ENCODE results near the gene MEF2C. TPM values are rescaled to one million over a fixed set of nuclear protein-coding genes. Genes with fewer than 3 reads are reported as not detected.

The MEF2C gene
- polyA plus RNA-seq, 1 donor from 2014 or later, result 30.2 TPM

- no peak for TF ChIP-seq RAD21 (conservative IDR thresholded peaks at IDR 0.05)
- peak; percentile 17 for TF ChIP-seq POLR2AphosphoS5 (IDR thresholded peaks at IDR 0.05)
- Histone ChIP-seq H3K36me3 (ENCODE audit: insufficient read depth, low read length) (no peaks in the 10 kb centered on the region), H3K27ac (ENCODE audit: low read length) (peak overlapping the region; percentile 100), H2AFZ (ENCODE audit: low read depth, low read length) (no peak overlapping the region), H3K9ac (ENCODE audit: low read length) (peak overlapping the region; percentile 96), H3K9me3 (ENCODE audit: low read length) (no peaks in the 10 kb centered on the region), H3K27me3 (ENCODE audit: insufficient read depth, low read depth, low read length) (peaks cover 19% of the 10 kb centered on the region), H4K20me1 (ENCODE audit: insufficient read depth) (no peaks in the 10 kb centered on the region), H3K4me2 (ENCODE audit: low read length) (peak overlapping the region; percentile 73), H3F3A (ENCODE audit: insufficient read depth, low read length, poor library complexity, severe bottlenecking) (peaks cover 13% of the 10 kb centered on the region), H3K4me3 (ENCODE audit: low read length) (peak overlapping the region; percentile 82), H3K9me2 (ENCODE audit: insufficient read depth, low read length) (no peaks in the 10 kb centered on the region), H3K79me2 (replicated peaks; ENCODE audit: insufficient read depth, low read length) (peaks cover 86% of the 10 kb centered on the region)
These were observed 201.7 kb downstream of the MEF2C start for GRCh38 chr5:88681211-88681803.

- Histone ChIP-seq H3K27me3 (ENCODE audit: insufficient read depth, low read depth, low read length) (peaks cover 11% of the 10 kb centered on the region), H3K9ac (ENCODE audit: low read length) (peak overlapping the region; percentile 96), H3K27ac (ENCODE audit: low read length) (peak overlapping the region; percentile 100), H3K9me2 (ENCODE audit: insufficient read depth, low read length) (no peaks in the 10 kb centered on the region), H3K9me3 (ENCODE audit: low read length) (no peaks in the 10 kb centered on the region), H3K36me3 (ENCODE audit: insufficient read depth, low read length) (no peaks in the 10 kb centered on the region), H3K79me2 (replicated peaks; ENCODE audit: insufficient read depth, low read length) (peaks cover 82% of the 10 kb centered on the region), H3K4me3 (ENCODE audit: low read length) (peak overlapping the region; percentile 82), H3K4me2 (ENCODE audit: low read length) (peak overlapping the region; percentile 93), H3F3A (ENCODE audit: insufficient read depth, low read length, poor library complexity, severe bottlenecking) (peaks cover 8% of the 10 kb centered on the region), H2AFZ (ENCODE audit: low read depth, low read length) (no peak overlapping the region), H4K20me1 (ENCODE audit: insufficient read depth) (no peaks in the 10 kb centered on the region)
- TF ChIP-seq CTCF (IDR thresholded peaks at IDR 0.05; ENCODE audit: poor library complexity, severe bottlenecking), result peak; percentile 93
- peak; percentile 82 for TF ChIP-seq SMC3 (conservative IDR thresholded peaks at IDR 0.05; ENCODE audit: poor library complexity)
- no peak for TF ChIP-seq REST (IDR thresholded peaks at IDR 0.05; ENCODE audit: borderline replicate concordance)
- peak; percentile 89 for TF ChIP-seq TAF1 (IDR thresholded peaks at IDR 0.05; ENCODE audit: low read depth)
- TF ChIP-seq EP300 (conservative IDR thresholded peaks at IDR 0.05; ENCODE audit: poor library complexity, severe bottlenecking), result peak; percentile 57
- TF ChIP-seq MXI1 (conservative IDR thresholded peaks at IDR 0.05; ENCODE audit: poor library complexity, severe bottlenecking), result peak; percentile 54
- TF ChIP-seq RAD21 (conservative IDR thresholded peaks at IDR 0.05), result peak; percentile 87
- no peak for TF ChIP-seq EZH2 (IDR thresholded peaks at IDR 0.05; ENCODE audit: borderline replicate concordance, insufficient read depth, low read length, poor library complexity, severe bottlenecking)
- peak; percentile 81 for TF ChIP-seq POLR2AphosphoS5 (IDR thresholded peaks at IDR 0.05)
These were observed 202.5 kb downstream of the MEF2C start for GRCh38 chr5:88680253-88681132.
